Transverse colon (tissue), 4 donors: Measurements from ENCODE around the gene DPF3.

Experiments
- CTCF ChIP-seq, 5 experiments: fragments of 200-600 bp in 3 of 5; fragments of 450-650 bp in 2 of 5; sonication (generic) in 3 of 5; IDR thresholded peaks; 1 replicate in 2 of 5; 2 replicates in 3 of 5; pipeline ENCODE4 v1.5.1; 2016 to 2017; ENCODE audit warnings: antibody characterized with exemption in 5 of 5, inconsistent platforms in 3 of 5, mild to moderate bottlenecking in 2 of 5, moderate library complexity in 1 of 5
- EP300 ChIP-seq: sonication (generic); formaldehyde crosslinking; IDR thresholded peaks from one replicate; pipeline ENCODE4 v1.6.1; 2017; ENCODE audit warnings: antibody characterized with exemption, low read depth
- POLR2A ChIP-seq: fragments of 450-650 bp; IDR thresholded peaks from one replicate; pipeline ENCODE4 v1.6.1; 2016; ENCODE audit warnings: antibody characterized with exemption, mild to moderate bottlenecking, moderate library complexity
- POLR2AphosphoS5 ChIP-seq, 3 donors: sonication (generic); formaldehyde crosslinking; IDR thresholded peaks; one replicate each; pipeline ENCODE4 v1.6.1; 2016; ENCODE audit warnings: antibody characterized with exemption in 3 of 3

GRCh38 chr14:72925815-72926291 lies 32.0 kb upstream of the DPF3 start:
- no peak for TF ChIP-seq POLR2A
- no peak for TF ChIP-seq POLR2AphosphoS5 (IDR thresholded peaks at IDR 0.05)
- TF ChIP-seq CTCF (IDR thresholded peaks at IDR 0.05) = no peak
- no peak for TF ChIP-seq EP300
